Smooth muscle cell (in vitro differentiated cells): ENCODE data around the gene IL18R1. TPM values are rescaled to one million over a fixed set of nuclear protein-coding genes. Genes with fewer than 3 reads are reported as not detected.

Source experiments
- DNase-seq: peaks from one replicate; lab custom pipeline; 2025; ENCODE audit not compliant: unreplicated experiment; lab: John Stamatoyannopoulos, UW
- H2AFZ ChIP-seq: fragments of 200-600 bp; sonication (generic); 2 replicates; pipeline ENCODE4 v1.6.0; 2016; ENCODE audit warnings: antibody characterized with exemption, low read depth, mild to moderate bottlenecking
- H3F3A ChIP-seq: fragments of 200-600 bp; sonication (generic); 2 replicates; pipeline ENCODE4 v1.6.0; 2017; ENCODE audit warnings: antibody characterized with exemption, low read depth
- H3K27ac ChIP-seq: fragments of 200-600 bp; sonication (generic); 2 replicates; pipeline ENCODE4 v1.5.1; 2016; ENCODE audit warnings: low read depth, mild to moderate bottlenecking
- H3K27me3 ChIP-seq: fragments of 200-600 bp; sonication (generic); 2 replicates; pipeline ENCODE4 v1.6.1; 2016; ENCODE audit warnings: low read depth, mild to moderate bottlenecking
- H3K36me3 ChIP-seq: fragments of 200-600 bp; sonication (generic); 2 replicates; pipeline ENCODE4 v1.5.1; 2016; ENCODE audit warnings: low read depth
- H3K4me1 ChIP-seq: fragments of 200-600 bp; sonication (generic); 2 replicates; pipeline ENCODE4 v1.5.1; 2016; ENCODE audit warnings: low read depth
- H3K4me2 ChIP-seq: fragments of 200-600 bp; sonication (generic); 2 replicates; pipeline ENCODE4 v1.6.0; 2016; ENCODE audit warnings: mild to moderate bottlenecking
- H3K4me3 ChIP-seq: fragments of 200-600 bp; sonication (generic); 2 replicates; pipeline ENCODE4 v1.5.1; 2016; ENCODE audit warnings: mild to moderate bottlenecking
- H3K79me2 ChIP-seq: fragments of 200-600 bp; sonication (generic); 2 replicates; pipeline ENCODE4 v1.6.0; 2016; ENCODE audit warnings: low read depth, mild to moderate bottlenecking
- H3K9ac ChIP-seq: fragments of 200-600 bp; sonication (generic); 2 replicates; pipeline ENCODE4 v1.6.0; 2016; ENCODE audit warnings: low read depth
- H3K9me3 ChIP-seq: fragments of 200-600 bp; sonication (generic); replicated peaks from 2 replicates; pipeline ENCODE4 v1.5.1; 2016; ENCODE audit warnings: low read depth
- H4K20me1 ChIP-seq: fragments of 200-600 bp; sonication (generic); 2 replicates; pipeline ENCODE4 v1.6.0; 2016; ENCODE audit warnings: low read depth
- CTCF ChIP-seq: fragments of 200-600 bp; sonication (generic); IDR thresholded peaks from 2 replicates; pipeline ENCODE4 v1.5.1; 2017; ENCODE audit warnings: borderline replicate concordance, mild to moderate bottlenecking, antibody characterized with exemption; ENCODE audit not compliant: insufficient read depth, poor library complexity, severe bottlenecking
- WGBS: methylation state at CpG from one replicate; pipeline ENCODE4 v1.1.7; 2016; ENCODE audit warnings: low lambda C conversion rate; 5-methylcytosine and 5-hydroxymethylcytosine counted together
- polyA plus RNA-seq: library from polyadenylated mRNA; unstranded; fragments of >200 nt; fragmentation: Nextera tagmentation; extraction: Ambion mirVana; gene quantifications from 2 replicates; pipeline ENCODE4 v1.2.1, GENCODE V29; 2016
- total RNA-seq: library from RNA; depleted of rRNA; stranded (reverse); fragments of >200 nt; gene quantifications from 2 replicates; pipeline ENCODE4 v1.2.3, GENCODE V29; 2014

IL18R1 gene, protein sequence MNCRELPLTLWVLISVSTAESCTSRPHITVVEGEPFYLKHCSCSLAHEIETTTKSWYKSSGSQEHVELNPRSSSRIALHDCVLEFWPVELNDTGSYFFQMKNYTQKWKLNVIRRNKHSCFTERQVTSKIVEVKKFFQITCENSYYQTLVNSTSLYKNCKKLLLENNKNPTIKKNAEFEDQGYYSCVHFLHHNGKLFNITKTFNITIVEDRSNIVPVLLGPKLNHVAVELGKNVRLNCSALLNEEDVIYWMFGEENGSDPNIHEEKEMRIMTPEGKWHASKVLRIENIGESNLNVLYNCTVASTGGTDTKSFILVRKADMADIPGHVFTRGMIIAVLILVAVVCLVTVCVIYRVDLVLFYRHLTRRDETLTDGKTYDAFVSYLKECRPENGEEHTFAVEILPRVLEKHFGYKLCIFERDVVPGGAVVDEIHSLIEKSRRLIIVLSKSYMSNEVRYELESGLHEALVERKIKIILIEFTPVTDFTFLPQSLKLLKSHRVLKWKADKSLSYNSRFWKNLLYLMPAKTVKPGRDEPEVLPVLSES
- total RNA-seq: 2.2 and 6.0 TPM in 2 replicates
- 1.9 and 2.5 TPM in 2 replicates for polyA plus RNA-seq

DNA sequence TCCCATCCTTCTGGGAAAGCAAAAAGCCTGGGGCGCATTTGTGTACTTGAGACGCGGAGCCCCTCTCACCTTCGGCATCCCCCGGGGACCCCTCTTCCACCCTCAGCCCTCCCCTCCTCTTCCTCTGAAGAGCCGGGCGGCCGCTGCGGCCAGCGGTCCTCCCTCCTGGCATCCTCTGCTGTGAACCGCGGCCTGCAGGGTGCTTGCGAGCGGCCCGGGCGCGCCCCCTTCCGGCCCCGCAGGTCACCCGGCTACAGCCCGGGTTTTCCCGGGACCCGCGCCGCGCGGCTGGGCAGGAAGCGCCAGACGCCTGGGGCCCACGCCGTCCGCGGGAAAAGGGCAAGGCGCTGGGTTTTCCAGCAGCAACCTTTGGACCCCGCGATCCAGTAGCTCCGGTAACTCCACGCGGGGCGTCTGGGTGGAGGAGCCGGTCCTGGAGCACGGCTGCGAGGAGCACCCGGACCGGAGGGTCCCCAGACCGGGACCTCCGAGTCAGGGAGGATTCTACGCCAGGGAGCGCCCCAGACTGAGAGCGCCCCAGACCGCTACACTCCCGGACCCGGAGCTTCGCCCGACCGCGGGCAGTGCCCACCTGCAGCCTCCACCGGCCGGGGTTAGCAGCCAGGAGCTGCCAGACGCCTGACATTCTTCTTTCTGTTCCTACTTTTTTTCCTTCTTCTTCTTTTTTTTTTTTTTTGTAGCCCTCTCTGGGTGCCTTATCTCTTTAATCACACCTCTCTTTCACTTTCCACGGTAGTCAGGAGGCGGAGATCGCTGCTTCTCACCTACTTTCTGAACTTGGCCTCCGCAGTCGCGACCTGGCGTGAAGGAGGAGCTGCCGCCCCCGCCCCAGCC lies at the start of gene IL18R1:
TSS of gene IL18R1 (plus strand) at position 271 of the 855 bp plus-strand sequence. CDS start 6,865 bp downstream, outside the sequence.
- no peaks in the 10 kb centered on the region for H4K20me1 ChIP-seq
- no peaks in the 10 kb centered on the region for H3F3A ChIP-seq
- H3K9me3 ChIP-seq: no peaks in the 10 kb centered on the region
- DNase-seq: peak; percentile 37
- peak within 1 kb of the TSS; percentile 97 for H2AFZ ChIP-seq
- H3K4me3 ChIP-seq: peak within 1 kb of the TSS; percentile 89
- H3K79me2 ChIP-seq: no peaks in the 10 kb centered on the region
- 2% methylated on average over 65 of the region's 69 CpGs for WGBS
- peak within 1 kb of the TSS; percentile 100 for H3K4me2 ChIP-seq
- H3K27me3 ChIP-seq: no peaks in the 10 kb centered on the region
- H3K9ac ChIP-seq: peak within 1 kb of the TSS; percentile 77
- H3K36me3 ChIP-seq: no peaks in the 10 kb centered on the region
- H3K27ac ChIP-seq: no peak within 1 kb of the TSS
- no peaks in the 10 kb centered on the region for H3K4me1 ChIP-seq
- TF ChIP-seq CTCF: peak; percentile 83

DNA sequence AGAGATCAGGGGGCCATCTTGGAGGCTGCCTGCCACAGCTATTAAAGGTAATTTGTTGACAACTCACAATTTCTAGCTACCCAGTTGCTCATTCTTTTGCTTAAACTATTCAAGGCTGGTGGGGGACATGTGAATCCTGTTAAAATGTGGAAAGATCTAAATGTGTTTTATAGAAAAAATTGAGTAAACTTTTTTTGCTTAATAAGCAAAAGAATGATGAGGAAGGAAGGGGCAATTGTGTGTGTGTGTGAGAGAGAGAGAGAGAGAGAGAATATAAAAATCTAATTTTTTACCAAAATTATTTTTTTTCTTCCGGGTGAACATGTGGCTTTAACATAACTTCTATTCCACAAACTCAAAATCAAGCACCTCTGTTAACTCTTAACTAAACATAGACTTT lies 49.5 kb upstream of the IL18R1 start:
- no peaks in the 10 kb centered on the region for H3K9me3 ChIP-seq
- TF ChIP-seq CTCF: no peak
- no peak overlapping the region for H3K27ac ChIP-seq
- DNase-seq: no peak
- no peaks in the 10 kb centered on the region for H3K36me3 ChIP-seq
- H3K79me2 ChIP-seq: no peaks in the 10 kb centered on the region
- H3K4me1 ChIP-seq: no peaks in the 10 kb centered on the region
- no peak overlapping the region for H3K4me3 ChIP-seq
- H3K4me2 ChIP-seq: no peak overlapping the region
- no peaks in the 10 kb centered on the region for H3F3A ChIP-seq
- no peaks in the 10 kb centered on the region for H3K27me3 ChIP-seq
- H3K9ac ChIP-seq: no peak overlapping the region
- WGBS: 93% methylated on average over 1 of the region's 1 CpG
- no peak overlapping the region for H2AFZ ChIP-seq
- H4K20me1 ChIP-seq: no peaks in the 10 kb centered on the region

DNA sequence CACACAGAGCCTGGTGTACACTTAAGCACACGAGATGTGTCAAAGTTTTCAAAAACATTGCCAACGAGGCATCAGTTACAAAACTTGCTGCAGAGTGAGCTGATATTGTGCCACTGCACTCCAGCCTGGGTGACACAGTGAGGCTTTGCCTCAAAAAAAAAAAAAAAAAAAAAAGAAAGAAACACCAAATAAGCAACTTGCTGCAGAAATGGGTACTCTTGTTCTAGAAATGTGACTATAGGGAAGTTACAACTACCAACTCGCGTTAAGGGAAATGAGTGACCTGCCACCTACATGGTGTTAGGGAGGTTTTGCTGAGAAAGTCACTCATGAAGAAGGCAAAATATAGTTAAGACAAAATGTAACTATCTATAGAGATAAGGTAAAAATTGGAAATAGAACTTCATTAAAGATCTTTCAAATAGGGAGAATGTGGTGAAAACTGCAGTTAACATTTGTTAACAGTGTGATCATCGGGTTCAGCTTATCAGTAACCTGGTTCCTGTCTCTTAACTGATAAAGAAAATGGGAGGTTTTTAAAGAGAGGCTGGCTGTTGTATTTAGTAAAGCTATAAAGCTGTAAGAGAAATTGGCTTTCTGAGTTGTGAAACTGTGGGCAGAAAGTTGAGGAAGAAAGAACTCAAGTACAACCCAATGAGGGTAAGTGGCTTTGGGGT lies 44.5 kb upstream of the IL18R1 start, which contains the start of gene IL1RL1:
TSS of gene IL1RL1 (plus strand) at position 600 of the 677 bp plus-strand sequence. CDS start 26,702 bp downstream, outside the sequence.
- H3K36me3 ChIP-seq: no peaks in the 10 kb centered on the region
- no peak within 1 kb of the TSS for H3K27ac ChIP-seq
- peak within 1 kb of the TSS; percentile 51 for H3K4me2 ChIP-seq
- no peaks in the 10 kb centered on the region for H3K4me1 ChIP-seq
- TF ChIP-seq CTCF: no peak
- no peaks in the 10 kb centered on the region for H3K27me3 ChIP-seq
- H3K79me2 ChIP-seq: no peaks in the 10 kb centered on the region
- no peak within 1 kb of the TSS for H2AFZ ChIP-seq
- DNase-seq: no peak
- no peaks in the 10 kb centered on the region for H4K20me1 ChIP-seq
- H3K4me3 ChIP-seq: no peak within 1 kb of the TSS
- H3K9ac ChIP-seq: no peak within 1 kb of the TSS
- H3K9me3 ChIP-seq: no peaks in the 10 kb centered on the region
- 75% methylated on average over 5 of the region's 5 CpGs for WGBS
- peaks cover 4% of the 10 kb centered on the region for H3F3A ChIP-seq
